Pancreas (tissue), 10 donors: ENCODE measurements around the gene CACNA1C. TPM values are rescaled to one million over a fixed set of nuclear protein-coding genes. Genes with fewer than 3 reads are reported as not detected.

Source experiments
- ATAC-seq, 4 donors: fragments of 200-7000 bp; cut with Tn5 transposase; one replicate each; pipeline versions ENCODE4 v1.8.0 to v1.9.1; 2020; ENCODE audit warnings: mild to moderate bottlenecking in 4 of 4, moderate library complexity in 4 of 4
- DNase-seq, 6 donors: peaks; one replicate each; pipeline ENCODE4 v3.0.0-alpha.2; 2020
- FAIRE-seq: peaks from 2 replicates; lab custom pipeline; 2012; peaks lifted over from hg19 to GRCh38; lab: Jason Lieb, UNC
- H3K27ac ChIP-seq, 4 donors: fragments of 200-600 bp; sonication (generic); 1 replicate in 3 of 4; 2 replicates in 1 of 4; pipeline versions ENCODE4 v1.5.0 to v1.8.0; 2020
- H3K27me3 ChIP-seq, 4 donors: fragments of 200-600 bp; one replicate each; pipeline ENCODE4 v1.8.0; 2021
- H3K36me3 ChIP-seq, 3 donors: fragments of 200-600 bp; sonication (generic) in 1 of 3; one replicate each; pipeline versions ENCODE4 v1.5.0 to v1.8.0; 2020 to 2021
- H3K4me1 ChIP-seq, 3 donors: fragments of 200-600 bp; one replicate each; pipeline ENCODE4 v1.8.0; 2021
- H3K4me3 ChIP-seq, 4 donors: fragments of 200-600 bp; sonication (generic) in 2 of 4; one replicate each; pipeline versions ENCODE4 v1.5.0 to v1.8.0; 2020 to 2021
- H3K9me3 ChIP-seq, 4 donors: fragments of 200-600 bp; one replicate each; pipeline ENCODE4 v1.8.0; 2021
- WGBS, 2 donors: extraction: QIAGEN DNeasy Blood & Tissue Kit; methylation state at CpG; one replicate each; pipeline ENCODE4 v1.1.7; 2013; 5-methylcytosine and 5-hydroxymethylcytosine counted together
- intact Hi-C, 3 donors: fragments of 100-400 bp; cut with DNase I; formaldehyde crosslinking; loops; one replicate each; pipeline versions ENCODE4 v1.11.1 to v1.14.2; 2022
- polyA plus RNA-seq, 2 donors: library from polyadenylated mRNA; stranded (reverse); fragments of 200-250 nt; gene quantifications; one replicate each; pipeline ENCODE4 v1.2.3, GENCODE V29; 2013
- total RNA-seq, 6 donors: library from RNA; stranded (reverse); fragmentation: NEBNext Ultra II Directional in 4 of 6; extraction: Animal tissue kit (Norgen Biotek cat#: 25700) in 4 of 6; gene quantifications; one replicate each; pipeline versions ENCODE4 v1.2.1 to v1.2.4, GENCODE V29; 2021 to 2023
- TF ChIP-seq, protein P1 (sequence below), 4 donors: fragments of 200-600 bp; sonication (generic) in 3 of 4; IDR thresholded peaks; one replicate each; pipeline versions ENCODE4 v1.5.0 to v1.8.0; 2021; ENCODE audit warnings: antibody characterized with exemption in 4 of 4
- donor health status: healthy with polysubstance abuse.
- donor health status: DM: no; HTN: no; CAD: no; lungs with moderate emphysema.
- donor health status: DM: no; HTN: no; CAD: no.
- donor health status: control.
- donor health status: control.
- donor health status: Bipolar disorder and iron deficiency.
- donor health status: DM: yes; HTN: yes; CAD: no.
- donor health status: DM: no; HTN: no; CAD: no.
- donor health status: DM: no; HTN: no; CAD: no.
- donor health status: DM: yes; HTN: yes; CAD: no.

CACNA1C gene
- total and polyA plus RNA-seq, 8 donors, result 1.2 to 3.8 (median 2.3) TPM

DNA sequence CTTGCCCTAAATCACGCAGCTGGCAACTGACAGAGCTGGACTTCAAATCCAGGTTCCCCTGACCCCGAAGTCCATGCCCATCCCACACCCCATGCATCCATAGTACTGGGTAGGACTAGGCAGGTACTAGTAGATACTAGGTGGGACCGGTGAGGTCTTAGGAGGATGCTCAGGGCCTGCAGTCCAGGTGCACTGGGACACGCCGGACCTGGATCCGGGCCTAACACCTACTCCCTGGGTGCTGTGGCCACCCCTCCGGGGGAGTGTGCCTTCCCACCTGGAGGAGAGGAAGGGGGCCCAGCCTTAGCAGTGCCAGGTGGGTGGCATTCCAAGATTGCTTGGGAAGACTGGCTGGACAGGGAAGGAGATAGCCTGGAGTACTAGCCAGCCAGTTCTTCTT is 64.8 kb downstream of the CACNA1C start:
- ATAC-seq (no peak), DNase-seq (peak in 1 of 6 donors; percentile 33), FAIRE-seq (no peak)
- intact Hi-C loops, result no loop called here
- TF ChIP-seq, protein P1, sequence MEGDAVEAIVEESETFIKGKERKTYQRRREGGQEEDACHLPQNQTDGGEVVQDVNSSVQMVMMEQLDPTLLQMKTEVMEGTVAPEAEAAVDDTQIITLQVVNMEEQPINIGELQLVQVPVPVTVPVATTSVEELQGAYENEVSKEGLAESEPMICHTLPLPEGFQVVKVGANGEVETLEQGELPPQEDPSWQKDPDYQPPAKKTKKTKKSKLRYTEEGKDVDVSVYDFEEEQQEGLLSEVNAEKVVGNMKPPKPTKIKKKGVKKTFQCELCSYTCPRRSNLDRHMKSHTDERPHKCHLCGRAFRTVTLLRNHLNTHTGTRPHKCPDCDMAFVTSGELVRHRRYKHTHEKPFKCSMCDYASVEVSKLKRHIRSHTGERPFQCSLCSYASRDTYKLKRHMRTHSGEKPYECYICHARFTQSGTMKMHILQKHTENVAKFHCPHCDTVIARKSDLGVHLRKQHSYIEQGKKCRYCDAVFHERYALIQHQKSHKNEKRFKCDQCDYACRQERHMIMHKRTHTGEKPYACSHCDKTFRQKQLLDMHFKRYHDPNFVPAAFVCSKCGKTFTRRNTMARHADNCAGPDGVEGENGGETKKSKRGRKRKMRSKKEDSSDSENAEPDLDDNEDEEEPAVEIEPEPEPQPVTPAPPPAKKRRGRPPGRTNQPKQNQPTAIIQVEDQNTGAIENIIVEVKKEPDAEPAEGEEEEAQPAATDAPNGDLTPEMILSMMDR (IDR thresholded peaks at IDR 0.05), result no peak
- 95% methylated on average over 7 of the region's 7 CpGs for WGBS, 2 donors
- Histone ChIP-seq H3K27me3 (no peaks in the 10 kb centered on the region), H3K4me1 (peaks cover 0 to 3% (median 0%) of the 10 kb centered on the region in 3 donors), H3K27ac (no peak overlapping the region), H3K9me3 (no peaks in the 10 kb centered on the region), H3K36me3 (no peaks in the 10 kb centered on the region), H3K4me3 (no peak overlapping the region)

DNA sequence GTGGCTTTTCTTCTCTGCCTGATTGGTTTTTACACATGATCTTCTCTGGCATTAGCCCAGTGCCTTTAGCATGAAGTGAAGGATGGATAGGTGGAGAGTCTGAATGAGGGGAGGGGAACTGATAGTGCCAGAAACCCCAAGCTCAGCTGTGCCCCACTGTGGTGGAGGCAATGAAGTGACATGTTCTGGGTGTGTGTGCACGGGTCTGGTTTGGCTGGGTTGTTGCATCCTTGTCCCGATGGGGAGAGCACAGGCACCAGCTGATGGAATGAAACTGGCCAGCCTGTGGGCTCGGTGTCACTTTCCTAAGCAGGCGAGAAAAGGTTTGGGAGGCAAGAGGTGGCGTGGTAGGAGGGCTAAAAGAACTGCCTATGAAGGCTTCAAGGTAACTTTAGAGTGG is 65.3 kb downstream of the CACNA1C start:
- TF ChIP-seq, protein P1 (IDR thresholded peaks at IDR 0.05), result no peak
- no peaks in the 10 kb centered on the region for H3K9me3 ChIP-seq
- no peaks in the 10 kb centered on the region for H3K27me3 ChIP-seq
- no peaks in the 10 kb centered on the region for H3K36me3 ChIP-seq
- no peak for ATAC-seq
- H3K4me3 ChIP-seq, result no peak overlapping the region
- DNase-seq, result peak in 1 of 6 donors; percentile 15
- intact Hi-C loops, result no loop called here
- no peak overlapping the region for H3K27ac ChIP-seq
- WGBS, 2 donors, result 76 to 79% methylated on average over 5 of the region's 5 CpGs
- no peak for FAIRE-seq
- peaks cover 0 to 3% (median 0%) of the 10 kb centered on the region in 3 donors for H3K4me1 ChIP-seq

DNA sequence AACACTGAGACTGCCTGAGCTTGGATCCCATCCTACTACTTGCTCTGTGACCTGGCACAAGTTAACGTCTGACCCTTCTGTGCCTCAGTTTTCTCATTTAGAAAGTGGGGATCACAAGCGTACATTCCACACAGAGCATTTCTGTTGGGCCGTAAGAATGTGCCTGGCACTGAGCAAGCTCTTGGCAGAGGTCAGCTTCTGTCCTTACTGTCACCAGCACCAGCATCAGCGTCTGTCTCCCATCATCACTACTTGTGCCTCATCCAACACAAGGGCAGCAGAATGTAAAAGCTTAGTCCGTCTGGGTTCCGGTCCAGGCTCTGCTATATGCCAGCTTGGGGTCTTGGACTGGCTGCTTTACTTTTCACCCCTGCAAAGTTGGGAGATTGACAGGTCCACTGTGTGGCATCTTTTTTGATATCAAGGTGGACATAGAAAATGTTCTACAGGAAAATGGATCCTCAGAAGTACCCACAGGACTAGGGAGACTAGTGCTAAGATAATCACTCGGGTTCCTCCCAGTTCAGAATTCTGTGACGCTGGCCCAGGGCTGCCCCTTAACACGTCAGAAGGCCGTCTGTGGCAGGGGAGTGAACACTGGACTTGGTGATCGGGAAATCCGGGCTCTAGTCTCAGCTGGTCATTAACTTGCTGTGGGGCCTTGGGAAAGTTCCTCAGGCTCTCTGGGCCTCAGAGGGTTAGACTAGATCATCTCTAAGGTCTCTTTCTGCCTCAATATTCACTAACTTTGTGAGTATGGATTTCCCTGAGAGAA is 65.9 kb downstream of the CACNA1C start:
- Histone ChIP-seq H3K27ac (no peak overlapping the region), H3K4me3 (no peak overlapping the region), H3K9me3 (no peaks in the 10 kb centered on the region), H3K27me3 (no peaks in the 10 kb centered on the region), H3K36me3 (no peaks in the 10 kb centered on the region), H3K4me1 (no peaks in the 10 kb centered on the region)
- no peak for ATAC-seq
- WGBS, 2 donors, result 75 to 87% methylated on average over 12 of the region's 12 CpGs
- TF ChIP-seq, protein P1 (IDR thresholded peaks at IDR 0.05), result no peak
- intact Hi-C loops, result no loop called here
- FAIRE-seq, result no peak
- DNase-seq, result peak in 1 of 6 donors; percentile 9

DNA sequence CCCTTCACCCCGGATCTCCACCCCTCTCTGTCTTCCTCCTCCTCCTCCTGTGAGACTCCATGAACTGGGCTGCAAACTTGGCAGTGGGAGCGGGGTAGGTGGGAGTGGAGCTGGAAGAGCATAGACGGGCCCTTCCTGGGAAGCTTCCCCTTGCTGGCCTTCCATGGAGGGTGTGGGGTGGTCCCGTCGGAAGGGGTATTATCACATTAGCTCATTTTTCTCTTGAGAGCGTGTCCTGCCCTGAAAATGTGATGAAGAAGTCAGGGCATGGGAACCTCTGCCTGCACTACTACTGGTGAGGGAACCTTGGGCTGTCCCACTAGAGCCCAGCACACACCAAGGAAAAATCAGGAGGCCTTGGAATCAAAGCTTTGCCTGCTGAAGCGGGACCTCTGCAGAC is 66.5 kb downstream of the CACNA1C start:
- no peaks in the 10 kb centered on the region for H3K27me3 ChIP-seq
- H3K27ac ChIP-seq, result no peak overlapping the region
- FAIRE-seq, result no peak
- peak in 1 of 6 donors; percentile 7 for DNase-seq
- ATAC-seq, result no peak
- intact Hi-C loops, result no loop called here
- 77 to 90% methylated on average over 7 of the region's 7 CpGs for WGBS, 2 donors
- H3K36me3 ChIP-seq, result no peaks in the 10 kb centered on the region
- H3K4me1 ChIP-seq, result no peaks in the 10 kb centered on the region
- no peak overlapping the region for H3K4me3 ChIP-seq
- TF ChIP-seq, protein P1 (IDR thresholded peaks at IDR 0.05), result no peak
- no peaks in the 10 kb centered on the region for H3K9me3 ChIP-seq
